GM18951 (cell line): ENCODE results near the gene PSMB2.
"Not testable (repeated sequence)": the region's sequence is repeated elsewhere in the genome, so short reads cannot be mapped to it uniquely, and the experiment has no call there.

ENCODE experiments used
- POLR2A ChIP-seq: IDR thresholded peaks from 4 replicates; pipeline ENCODE4 v1.6.1; 2011; ENCODE audit warnings: mild to moderate bottlenecking; ENCODE audit not compliant: insufficient read length, insufficient read depth; ENCODE audit errors: extremely low read depth
- in situ Hi-C: fragments of 300-500 bp; cut with MboI; formaldehyde crosslinking; loops from one replicate; pipeline ENCODE4 v1.12.0; 2022; ENCODE audit warnings: low sequenced_read_pairs, mixed read lengths, inconsistent platforms; ENCODE audit not compliant: unreplicated experiment

Gene PSMB2

DNA sequence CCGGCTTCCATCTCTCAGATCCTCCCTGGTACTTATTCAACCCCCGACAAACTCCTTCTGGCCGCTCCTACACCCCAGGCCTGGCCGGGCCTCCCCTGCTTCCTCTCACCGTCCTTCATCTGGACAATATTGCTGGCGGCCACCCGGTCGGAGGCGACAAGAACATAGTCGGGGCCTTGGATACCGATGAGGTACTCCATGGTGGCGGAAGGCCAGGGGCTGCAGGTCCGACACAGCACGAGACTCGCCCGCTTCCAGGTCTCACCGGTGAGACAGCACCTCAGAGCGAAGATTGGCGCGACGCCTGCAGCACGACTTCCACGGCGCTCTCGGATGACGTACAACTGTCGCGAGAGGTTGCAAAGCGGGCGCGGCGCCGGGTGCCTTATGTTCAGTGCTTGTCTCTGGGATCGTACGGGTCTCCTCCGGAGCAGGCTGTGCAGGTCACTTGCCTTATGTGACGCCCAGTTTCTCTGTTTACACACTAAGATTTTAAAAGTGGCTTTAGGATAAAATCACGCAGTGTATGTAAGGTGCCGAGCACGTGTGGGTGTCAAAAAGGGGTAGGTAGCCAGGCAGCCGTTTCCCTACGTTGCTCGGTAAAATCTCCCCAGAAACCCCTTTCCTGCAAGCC lies at the start of gene PSMB2:
TSS of gene PSMB2 (minus strand) at position 294 of the 634 bp plus-strand sequence. CDS start at position 200, 94 bp downstream.
- in situ Hi-C loops: no loop called here
- TF ChIP-seq POLR2A: peak; percentile 96

DNA sequence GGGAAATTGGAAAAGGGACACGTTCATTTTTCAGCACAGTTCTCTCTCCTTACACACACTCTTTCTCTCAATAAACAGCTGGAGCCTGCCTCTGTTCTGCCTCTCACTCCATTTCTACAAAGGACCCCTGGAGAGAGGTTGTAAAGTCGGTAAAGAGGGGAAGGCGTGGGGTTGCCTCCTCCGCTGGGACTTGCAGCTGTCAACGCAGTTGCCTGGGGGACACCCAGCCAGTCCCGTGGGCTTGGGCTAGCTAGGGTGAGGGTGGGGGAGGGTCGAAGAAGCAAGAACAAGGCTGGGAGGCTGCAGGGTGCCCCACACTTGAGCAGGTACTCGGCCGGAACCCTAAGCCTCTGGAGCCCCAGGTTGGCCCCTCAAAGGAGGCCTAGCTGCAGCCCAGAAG lies 49.8 kb upstream of the PSMB2 start:
- TF ChIP-seq POLR2A: no peak
- in situ Hi-C loops: no loop called here

DNA sequence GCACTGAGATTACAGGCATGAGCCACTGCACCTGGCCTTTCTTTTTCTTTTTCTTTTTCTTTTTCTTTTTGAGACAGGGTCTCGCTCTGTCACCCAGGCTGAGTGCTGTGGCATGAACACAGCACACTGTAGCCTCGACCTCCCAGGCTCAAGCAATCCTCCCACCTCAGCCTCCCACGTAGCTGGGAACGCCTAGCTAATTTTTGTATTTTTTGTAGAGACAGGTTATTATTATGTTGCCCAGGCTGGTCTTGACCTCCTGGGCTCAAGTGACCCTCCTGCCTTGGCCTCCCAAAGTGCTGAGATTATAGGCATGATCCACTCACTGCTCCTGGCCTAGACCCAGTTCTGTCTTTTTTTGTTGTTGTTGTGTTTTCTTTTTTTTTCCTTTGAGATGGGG lies 48.8 kb upstream of the PSMB2 start:
- in situ Hi-C loops: not testable (repeated sequence)

DNA sequence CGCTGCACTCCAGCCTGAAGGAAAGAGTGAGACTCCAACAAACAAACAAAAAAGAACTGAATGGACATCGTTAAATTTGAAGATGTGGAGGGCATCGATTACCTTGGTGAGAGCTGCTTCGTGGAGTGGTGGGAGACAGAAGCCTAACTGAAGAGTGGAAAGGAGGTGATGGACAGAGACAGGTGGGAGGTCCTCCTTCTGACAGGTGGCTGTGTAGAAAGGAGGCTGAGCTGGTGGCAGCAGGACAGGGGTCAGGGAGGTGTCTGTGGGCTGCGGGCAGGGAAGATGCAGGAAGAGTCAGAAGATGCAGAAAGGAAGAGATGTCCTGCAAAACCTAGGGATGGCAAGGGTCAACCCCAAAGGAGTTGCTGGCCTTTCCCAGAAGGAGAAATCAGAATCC lies 46.8 kb upstream of the PSMB2 start:
- in situ Hi-C loops: no loop called here

DNA sequence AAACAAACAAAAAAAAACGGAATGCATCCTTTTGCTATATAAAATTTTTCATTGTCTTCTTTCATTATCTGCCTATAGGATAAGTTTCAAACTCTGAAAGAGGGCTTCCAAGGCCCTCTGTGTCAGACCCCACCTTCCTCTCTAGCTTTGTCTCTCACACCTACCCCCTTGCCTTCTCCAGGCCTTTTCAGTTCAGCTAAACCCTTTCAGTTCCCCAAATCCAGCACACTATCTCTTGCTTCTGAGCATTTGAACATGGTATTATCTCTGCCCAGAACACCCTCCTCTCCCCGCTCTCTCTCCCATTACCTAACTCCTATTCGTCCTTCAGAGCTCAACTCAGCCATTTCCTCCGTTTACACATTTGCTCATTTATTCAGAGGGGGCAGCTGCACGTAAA lies 41.7 kb upstream of the PSMB2 start:
- no peak for TF ChIP-seq POLR2A
- in situ Hi-C loops: no loop called here

More for the DNA sequence above, 46.8 kb upstream of the PSMB2 start:
- no peak for TF ChIP-seq POLR2A

DNA sequence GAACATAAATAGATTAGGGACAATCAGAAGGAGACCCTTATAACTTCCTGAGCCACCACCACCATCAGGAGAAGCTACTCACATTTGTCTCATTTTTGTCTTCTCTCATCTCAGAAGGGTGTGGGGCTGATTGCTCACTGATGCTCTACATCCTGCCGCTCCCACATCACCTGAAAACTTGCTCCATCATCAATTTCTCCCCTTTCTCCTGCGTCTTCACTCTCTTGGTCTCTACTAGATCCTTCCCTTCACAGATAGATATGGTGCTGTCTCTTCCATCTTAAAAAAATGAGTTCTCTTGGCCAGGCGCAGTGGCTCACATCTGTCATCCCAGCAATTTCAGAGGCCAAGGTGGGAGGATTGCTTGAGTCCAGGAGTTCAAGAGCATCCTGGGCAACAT lies 38.9 kb upstream of the PSMB2 start:
- no peak for TF ChIP-seq POLR2A
- in situ Hi-C loops: no loop called here

DNA sequence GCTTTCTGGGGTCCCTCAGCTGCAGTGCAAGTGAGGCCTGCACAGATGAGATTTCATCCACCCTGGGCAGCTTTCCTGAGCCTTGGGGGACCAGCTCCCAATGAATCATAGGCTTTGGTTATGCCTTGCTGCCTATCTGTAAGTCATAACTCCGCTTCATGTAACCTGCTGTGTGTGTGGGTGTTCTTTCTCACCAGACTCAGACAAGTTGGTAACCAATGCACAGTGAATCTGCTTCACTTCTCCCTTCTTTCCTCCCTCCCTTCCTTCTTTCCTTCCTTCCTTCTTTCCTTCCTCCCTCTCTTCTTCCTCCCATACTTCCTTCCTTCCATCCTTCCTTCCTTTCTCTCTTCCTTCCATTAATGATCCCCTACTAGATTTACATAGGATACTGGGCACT lies 34.4 kb upstream of the PSMB2 start:
- in situ Hi-C loops: no loop called here
- no peak for TF ChIP-seq POLR2A

DNA sequence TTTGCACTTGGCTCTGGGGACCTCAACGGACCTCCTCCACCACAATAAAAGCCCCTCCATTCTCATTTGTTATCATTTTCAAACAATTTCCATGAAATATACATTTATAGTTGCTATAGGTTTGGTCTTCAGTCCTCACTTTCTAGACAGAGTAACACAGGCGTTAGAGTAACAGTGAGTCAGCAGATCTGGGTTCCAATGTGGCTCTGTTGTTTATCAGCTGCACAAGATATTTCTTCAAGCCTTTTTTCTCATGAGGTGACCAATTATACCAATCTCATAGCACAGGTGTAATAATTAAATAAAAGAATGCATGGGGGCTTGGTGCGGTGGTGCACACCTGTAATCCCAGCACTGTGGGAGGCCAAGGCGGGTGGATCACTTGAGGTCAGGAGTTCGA lies 32.8 kb upstream of the PSMB2 start:
- no peak for TF ChIP-seq POLR2A
- in situ Hi-C loops: no loop called here

DNA sequence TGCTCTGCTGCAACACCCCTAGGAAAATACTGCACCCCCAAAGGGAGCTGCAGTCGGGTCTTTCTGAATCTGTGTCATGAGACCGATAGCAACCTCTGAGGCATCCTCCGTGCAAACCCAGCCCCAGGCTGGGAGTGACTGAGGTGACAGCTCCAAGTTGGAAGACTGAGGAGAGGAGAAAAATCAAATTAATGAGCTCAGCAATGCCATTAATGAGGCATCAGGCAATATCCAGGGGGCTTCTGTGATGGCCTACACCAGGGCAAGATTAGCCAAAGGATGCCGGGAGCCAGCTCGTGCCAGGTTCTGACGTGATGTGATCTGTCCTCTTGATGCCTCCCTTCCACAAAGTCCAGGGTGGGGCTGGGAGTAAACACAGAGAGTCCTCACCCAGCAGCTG lies 30.8 kb upstream of the PSMB2 start:
- TF ChIP-seq POLR2A: no peak
- in situ Hi-C loops: no loop called here

DNA sequence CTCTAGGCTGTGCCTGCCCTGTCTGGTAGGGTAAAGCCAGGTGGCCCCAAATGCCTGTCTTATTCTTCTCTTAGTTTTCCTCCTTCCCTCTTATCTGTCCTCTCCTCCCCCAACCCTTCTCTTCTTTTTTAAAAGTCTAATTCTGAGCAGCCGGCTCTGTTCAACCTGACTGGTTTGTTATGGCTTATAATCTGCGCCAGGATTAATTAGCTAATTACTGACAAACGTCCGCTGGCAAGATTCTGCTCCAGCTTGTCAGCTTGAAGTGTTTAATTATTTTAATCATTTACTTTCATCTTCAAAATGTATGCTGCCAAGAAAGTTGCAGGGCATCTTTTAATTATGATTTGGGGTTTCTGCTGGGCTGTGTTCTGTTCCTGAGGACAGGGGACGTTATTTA lies 27.2 kb upstream of the PSMB2 start:
- in situ Hi-C loops: no loop called here

DNA sequence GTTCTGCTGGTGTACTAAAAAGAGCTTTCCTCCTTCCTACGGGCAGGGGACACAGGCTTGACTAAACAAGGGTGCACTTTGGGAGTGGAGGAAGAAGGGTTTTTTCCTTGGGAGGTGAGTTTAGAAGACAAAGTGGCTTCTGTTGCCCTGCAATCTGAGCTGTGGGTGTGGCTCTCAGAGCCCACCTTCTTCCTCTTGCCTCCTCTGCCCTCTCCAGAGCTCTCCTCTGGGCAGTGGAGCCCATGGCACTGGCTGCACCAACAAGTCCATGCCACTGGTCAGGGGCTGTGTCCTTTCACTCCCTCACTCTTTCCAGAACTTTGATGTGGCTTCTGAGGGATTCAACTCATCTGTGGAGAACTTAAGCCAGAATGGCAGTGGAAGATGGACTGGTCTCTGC lies 25.6 kb upstream of the PSMB2 start:
- no peak for TF ChIP-seq POLR2A
- in situ Hi-C loops: no loop called here

More for the DNA sequence above, 27.2 kb upstream of the PSMB2 start:
- no peak for TF ChIP-seq POLR2A

DNA sequence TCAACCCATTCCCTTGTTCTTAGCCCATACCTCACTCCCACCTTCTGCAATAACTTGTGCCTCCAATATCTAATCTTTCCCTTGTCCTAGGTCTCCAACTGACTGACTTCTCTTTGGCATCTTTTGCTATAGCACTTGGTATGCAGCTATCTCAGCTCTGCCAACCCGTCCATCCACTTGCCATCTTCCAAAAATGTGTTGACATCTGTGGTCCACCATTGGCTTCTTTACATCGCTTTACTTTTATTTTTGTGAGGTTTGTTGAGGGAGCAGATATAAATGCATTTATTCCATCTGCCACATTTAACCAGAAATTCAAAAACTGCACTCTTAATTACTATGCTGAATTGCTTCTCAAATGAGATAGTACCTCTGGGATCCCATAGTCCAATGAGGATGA lies 24.9 kb upstream of the PSMB2 start:
- in situ Hi-C loops: no loop called here

DNA sequence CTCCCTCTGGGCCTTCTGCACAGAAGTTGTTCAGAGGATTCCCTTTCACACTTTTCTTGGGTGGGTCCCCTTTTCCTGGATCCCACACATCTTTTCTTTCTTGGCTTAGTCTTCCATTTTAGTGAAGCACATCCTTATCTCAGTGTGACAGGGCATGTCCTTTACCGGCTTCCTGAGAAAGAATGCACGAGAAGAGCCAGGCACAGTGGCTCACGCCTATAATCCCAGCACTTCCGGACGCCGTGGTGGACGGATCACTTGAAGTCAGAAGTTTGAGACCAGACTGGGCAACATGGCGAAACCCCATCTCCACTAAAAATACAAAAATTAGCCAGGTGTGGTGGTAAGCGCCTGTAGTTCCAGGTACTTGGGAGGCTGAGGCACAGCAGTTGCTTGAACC lies 22.1 kb upstream of the PSMB2 start:
- in situ Hi-C loops: no loop called here
- no peak for TF ChIP-seq POLR2A

More for the DNA sequence above, 24.9 kb upstream of the PSMB2 start:
- no peak for TF ChIP-seq POLR2A

DNA sequence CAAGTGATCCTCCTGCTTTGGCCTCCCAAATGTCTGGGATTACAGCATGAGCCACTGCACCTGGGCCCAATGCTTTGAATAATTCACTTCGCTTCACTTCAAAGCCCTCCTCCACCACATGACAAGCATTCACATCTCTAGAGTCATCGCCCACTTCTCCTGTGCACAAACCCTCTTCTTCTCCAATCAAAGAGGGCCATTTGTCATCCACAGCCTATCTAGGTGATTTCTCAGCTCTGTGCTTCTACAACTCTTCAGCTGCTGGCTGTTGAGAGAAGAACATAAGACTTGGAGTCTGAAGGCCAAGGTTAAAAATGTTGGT lies 20.1 kb upstream of the PSMB2 start:
- in situ Hi-C loops: no loop called here
- no peak for TF ChIP-seq POLR2A
